Caco-2 (cell line): ENCODE measurements around the gene CSF3R. TPM values are rescaled to one million over a fixed set of nuclear protein-coding genes. Genes with fewer than 3 reads are reported as not detected.

Experiments
- BruUV-seq: library from RNA; stranded (reverse); fragments of 400-500 nt; replicated peaks from 2 replicates; lab custom pipeline; 2021; lab: Mats Ljungman, UMichigan
- CTCF ChIA-PET: fragments of 300-600 bp; sonication (Branson Sonifier 250); formaldehyde crosslinking; loops from one replicate; lab custom pipeline; 2022; ENCODE audit warnings: antibody characterized with exemption; lab: Charles Lee
- POLR2A ChIA-PET: fragments of 300-600 bp; sonication (Branson Sonifier 250); formaldehyde crosslinking; loops from one replicate; lab custom pipeline; 2022; ENCODE audit warnings: antibody characterized with exemption; lab: Charles Lee
- DNase-seq, 2 experiments: peaks; one replicate each; pipeline versions ENCODE4 v3.0.0 to v3.0.0-alpha.2; 2020 to 2022
- H3K27me3 ChIP-seq: replicated peaks from 2 replicates; pipeline ENCODE4 v1.6.0; 2011; ENCODE audit warnings: low read length; ENCODE audit not compliant: control insufficient read depth, insufficient read depth
- H3K36me3 ChIP-seq: 2 replicates; pipeline ENCODE4 v1.5.1; 2011; ENCODE audit warnings: low read length; ENCODE audit not compliant: control insufficient read depth, insufficient read depth
- H3K4me1 ChIP-seq: fragments of 250-450 bp; sonication (Bioruptor Pico); 2 replicates; pipeline ENCODE4 v1.5.1; 2020; ENCODE audit warnings: mild to moderate bottlenecking
- H3K4me3 ChIP-seq: 2 replicates; pipeline ENCODE4 v1.5.1; 2011; ENCODE audit warnings: low read depth, mild to moderate bottlenecking, control low read depth, low read length
- H3K9me3 ChIP-seq: fragments of 250-450 bp; sonication (Bioruptor Pico); 2 replicates; pipeline ENCODE4 v1.5.1; 2020; ENCODE audit warnings: mild to moderate bottlenecking, moderate library complexity
- H3K27ac Mint-ChIP-seq: one replicate; pipeline ENCODE4 v1.8.0; 2022; ENCODE audit warnings: mixed read lengths; ENCODE audit not compliant: unreplicated experiment
- H3K27me3 Mint-ChIP-seq: one replicate; pipeline ENCODE4 v1.8.0; 2022; ENCODE audit warnings: mixed read lengths; ENCODE audit not compliant: insufficient read depth, unreplicated experiment
- H3K36me3 Mint-ChIP-seq: one replicate; pipeline ENCODE4 v1.8.0; 2022; ENCODE audit warnings: mild to moderate bottlenecking, mixed read lengths; ENCODE audit not compliant: insufficient read depth, unreplicated experiment
- H3K4me1 Mint-ChIP-seq: one replicate; pipeline ENCODE4 v1.8.0; 2022; ENCODE audit warnings: low read depth, mixed read lengths; ENCODE audit not compliant: unreplicated experiment
- H3K4me3 Mint-ChIP-seq: one replicate; pipeline ENCODE4 v1.8.0; 2022; ENCODE audit warnings: mild to moderate bottlenecking, moderate library complexity, mixed read lengths; ENCODE audit not compliant: unreplicated experiment
- H3K9me3 Mint-ChIP-seq: one replicate; pipeline ENCODE4 v1.8.0; 2022; ENCODE audit warnings: mixed read lengths; ENCODE audit not compliant: unreplicated experiment
- CTCF ChIP-seq, 2 experiments: fragments of 200-600 bp in 1 of 2; IDR thresholded peaks; 1 replicate in 1 of 2; 2 replicates in 1 of 2; pipeline versions ENCODE4 v1.5.1 to v1.8.0; 2011 to 2022; ENCODE audit warnings: antibody characterized with exemption in 1 of 2, control low read depth in 1 of 2, inconsistent platforms in 1 of 2, low read depth in 1 of 2, low read length in 1 of 2, mild to moderate bottlenecking in 1 of 2, moderate library complexity in 1 of 2; ENCODE audit not compliant: insufficient read depth in 1 of 2, severe bottlenecking in 1 of 2, unreplicated experiment in 1 of 2
- intact Hi-C: fragments of 100-400 bp; cut with micrococcal nuclease; formaldehyde crosslinking; loops from one replicate; pipeline ENCODE4 v1.10.0; 2022; ENCODE audit not compliant: unreplicated experiment
- total RNA-seq: library from RNA; stranded (reverse); gene quantifications from 2 replicates; pipeline ENCODE4 v1.2.3, GENCODE V29; 2022

Gene CSF3R
- total RNA-seq, 1 experiment from 2014 or later: 1.4 TPM

GRCh38 chr1:36455386-36455785 lies 27.3 kb downstream of the CSF3R start:
- BruUV-seq: no TSS peak
- Mint-ChIP-seq H3K27ac (no peak overlapping the region), H3K9me3 (no peaks in the 10 kb centered on the region), H3K27me3 (no peaks in the 10 kb centered on the region), H3K36me3 (peaks cover 26% of the 10 kb centered on the region), H3K4me1 (no peaks in the 10 kb centered on the region), H3K4me3 (no peak overlapping the region)
- no peak for TF ChIP-seq CTCF (IDR thresholded peaks at IDR 0.05; ENCODE audit: insufficient read depth in 1 of 2, low read depth in 1 of 2, low read length in 1 of 2, severe bottlenecking in 1 of 2, unreplicated experiment in 1 of 2)
- CTCF ChIA-PET: no interaction called here
- intact Hi-C loops: no loop called here
- Histone ChIP-seq H3K4me3 (no peak overlapping the region), H3K36me3 (no peaks in the 10 kb centered on the region), H3K4me1 (no peaks in the 10 kb centered on the region), H3K27me3 (no peaks in the 10 kb centered on the region), H3K9me3 (no peaks in the 10 kb centered on the region)
- DNase-seq: no peak
- POLR2A ChIA-PET: interaction anchor here (1.7 kb wide), 1 partner anchor 9 kb away, joined by 6 read pairs; the partner anchor contains the start of gene MRPS15

GRCh38 chr1:36453600-36454388 lies 28.9 kb downstream of the CSF3R start:
- peaks cover 24% of the 10 kb centered on the region for H3K36me3 Mint-ChIP-seq
- H3K4me1 Mint-ChIP-seq: no peaks in the 10 kb centered on the region
- no peak for DNase-seq
- ChIA-PET CTCF (no interaction called here), POLR2A (interaction anchor here (1.7 kb wide), 1 partner anchor 10 kb away, joined by 6 read pairs; the partner anchor contains the start of gene MRPS15)
- Histone ChIP-seq H3K4me3 (no peak overlapping the region), H3K9me3 (no peaks in the 10 kb centered on the region), H3K27me3 (no peaks in the 10 kb centered on the region), H3K4me1 (no peaks in the 10 kb centered on the region), H3K36me3 (no peaks in the 10 kb centered on the region)
- H3K27me3 Mint-ChIP-seq: no peaks in the 10 kb centered on the region
- no peak for TF ChIP-seq CTCF (IDR thresholded peaks at IDR 0.05; ENCODE audit: insufficient read depth in 1 of 2, low read depth in 1 of 2, low read length in 1 of 2, severe bottlenecking in 1 of 2, unreplicated experiment in 1 of 2)
- intact Hi-C loops: no loop called here
- H3K9me3 Mint-ChIP-seq: no peaks in the 10 kb centered on the region
- H3K27ac Mint-ChIP-seq: no peak overlapping the region
- no TSS peak for BruUV-seq
- no peak overlapping the region for H3K4me3 Mint-ChIP-seq

GRCh38 chr1:36453051-36453450 lies 29.7 kb downstream of the CSF3R start:
- Mint-ChIP-seq H3K27me3 (no peaks in the 10 kb centered on the region), H3K4me1 (no peaks in the 10 kb centered on the region), H3K9me3 (no peaks in the 10 kb centered on the region), H3K36me3 (peaks cover 24% of the 10 kb centered on the region), H3K27ac (no peak overlapping the region), H3K4me3 (no peak overlapping the region)
- intact Hi-C loops: no loop called here
- H3K9me3 ChIP-seq: no peaks in the 10 kb centered on the region
- no peak overlapping the region for H3K4me3 ChIP-seq
- no peaks in the 10 kb centered on the region for H3K27me3 ChIP-seq
- ChIA-PET CTCF (no interaction called here), POLR2A (no interaction called here)
- TF ChIP-seq CTCF (IDR thresholded peaks at IDR 0.05; ENCODE audit: insufficient read depth in 1 of 2, low read depth in 1 of 2, low read length in 1 of 2, severe bottlenecking in 1 of 2, unreplicated experiment in 1 of 2): no peak
- DNase-seq: no peak
- no peaks in the 10 kb centered on the region for H3K4me1 ChIP-seq
- BruUV-seq: no TSS peak
- no peaks in the 10 kb centered on the region for H3K36me3 ChIP-seq
